ENCODE results near the gene SNAPIN. TPM values are rescaled to one million over a fixed set of nuclear protein-coding genes. Genes with fewer than 3 reads are reported as not detected.

SNAPIN gene
- total RNA-seq, 1 experiment from 2014 or later, result 34.1 TPM

GRCh38 chr1:153615406-153615805 is 43.1 kb upstream of the SNAPIN start:
- H3K36me3 ChIP-seq (ENCODE audit: control insufficient read depth, insufficient read depth, low read length), result no peaks in the 10 kb centered on the region
- ChIA-PET POLR2A (interaction anchor here (0.6 to 3.8 kb wide), 16 partner anchors 12 to 126 kb away, joined by 3 to 43 read pairs (median 5); partner anchors contain the start of genes CHTOP and S100A13), CTCF (interaction anchor here (1.1 to 3.8 kb wide), 8 partner anchors 12 to 105 kb away, joined by 5 to 56 read pairs (median 13); partner anchors contain the start of genes CHTOP, S100A1, S100A13 and S100A4)
- no peaks in the 10 kb centered on the region for H3K9me3 Mint-ChIP-seq (ENCODE audit: unreplicated experiment)
- H3K4me3 Mint-ChIP-seq (ENCODE audit: unreplicated experiment), result peak overlapping the region; percentile 74
- BruUV-seq (replicated peaks), result no TSS peak
- intact Hi-C loops (cut with micrococcal nuclease; ENCODE audit: unreplicated experiment), result no loop called here
- H3K36me3 Mint-ChIP-seq (ENCODE audit: insufficient read depth, unreplicated experiment), result peaks cover 83% of the 10 kb centered on the region
- H3K27ac Mint-ChIP-seq (ENCODE audit: unreplicated experiment), result peak overlapping the region; percentile 96
- TF ChIP-seq CTCF (IDR thresholded peaks at IDR 0.05; ENCODE audit: insufficient read depth in 1 of 2, low read depth in 1 of 2, low read length in 1 of 2, severe bottlenecking in 1 of 2, unreplicated experiment in 1 of 2), result no peak
- no peaks in the 10 kb centered on the region for H3K9me3 ChIP-seq
- no peak for DNase-seq
- no peaks in the 10 kb centered on the region for H3K27me3 ChIP-seq (replicated peaks; ENCODE audit: control insufficient read depth, insufficient read depth, low read length)
- H3K4me1 Mint-ChIP-seq (ENCODE audit: low read depth, unreplicated experiment), result peaks cover 44% of the 10 kb centered on the region
- H3K27me3 Mint-ChIP-seq (ENCODE audit: insufficient read depth, unreplicated experiment), result no peaks in the 10 kb centered on the region
- H3K4me3 ChIP-seq (ENCODE audit: low read depth, low read length), result peak overlapping the region; percentile 42
- peaks cover 38% of the 10 kb centered on the region for H3K4me1 ChIP-seq

- Mint-ChIP-seq H3K36me3 (ENCODE audit: insufficient read depth, unreplicated experiment) (peaks cover 85% of the 10 kb centered on the region), H3K9me3 (ENCODE audit: unreplicated experiment) (no peaks in the 10 kb centered on the region), H3K4me3 (ENCODE audit: unreplicated experiment) (peak within 1 kb of the TSS; percentile 74), H3K27ac (ENCODE audit: unreplicated experiment) (peak within 1 kb of the TSS; percentile 96), H3K4me1 (ENCODE audit: low read depth, unreplicated experiment) (peaks cover 40% of the 10 kb centered on the region), H3K27me3 (ENCODE audit: insufficient read depth, unreplicated experiment) (no peaks in the 10 kb centered on the region)
- no peaks in the 10 kb centered on the region for H3K36me3 ChIP-seq (ENCODE audit: control insufficient read depth, insufficient read depth, low read length)
- H3K4me1 ChIP-seq, result peaks cover 34% of the 10 kb centered on the region
- ChIA-PET POLR2A (interaction anchor here (0.6 to 3.8 kb wide), 19 partner anchors 8 to 711 kb away, joined by 3 to 43 read pairs (median 5); partner anchors contain the start of genes CHTOP and S100A13), CTCF (interaction anchor here (0.6 to 3.8 kb wide), 12 partner anchors 9 to 106 kb away, joined by 3 to 56 read pairs (median 5); partner anchors contain the start of genes CHTOP, S100A1, S100A13 and S100A4)
- no peak for TF ChIP-seq CTCF (IDR thresholded peaks at IDR 0.05; ENCODE audit: insufficient read depth in 1 of 2, low read depth in 1 of 2, low read length in 1 of 2, severe bottlenecking in 1 of 2, unreplicated experiment in 1 of 2)
- no peaks in the 10 kb centered on the region for H3K9me3 ChIP-seq
- H3K4me3 ChIP-seq (ENCODE audit: low read depth, low read length), result peak within 1 kb of the TSS; percentile 42
- DNase-seq, result peak; percentile 93 to 94
- BruUV-seq (replicated peaks), result no TSS peak
- intact Hi-C loops (cut with micrococcal nuclease; ENCODE audit: unreplicated experiment), result no loop called here
- no peaks in the 10 kb centered on the region for H3K27me3 ChIP-seq (replicated peaks; ENCODE audit: control insufficient read depth, insufficient read depth, low read length)
Observed at GRCh38 chr1:153616144-153616916, 42.2 kb upstream of the SNAPIN start, which contains the start of gene S100A14. Gene S100A14 (minus strand): TSS chr1:153616325. CDS start chr1:153615858, 467 bp downstream.

GRCh38 chr1:153616917-153617311 is 41.6 kb upstream of the SNAPIN start:
- BruUV-seq (replicated peaks), result TSS peak; percentile 42
- peaks cover 34% of the 10 kb centered on the region for H3K4me1 ChIP-seq
- no peaks in the 10 kb centered on the region for H3K27me3 ChIP-seq (replicated peaks; ENCODE audit: control insufficient read depth, insufficient read depth, low read length)
- DNase-seq, result no peak
- no peak for TF ChIP-seq CTCF (IDR thresholded peaks at IDR 0.05; ENCODE audit: insufficient read depth in 1 of 2, low read depth in 1 of 2, low read length in 1 of 2, severe bottlenecking in 1 of 2, unreplicated experiment in 1 of 2)
- H3K36me3 Mint-ChIP-seq (ENCODE audit: insufficient read depth, unreplicated experiment), result peaks cover 89% of the 10 kb centered on the region
- POLR2A ChIA-PET, result interaction anchor here (1.1 to 3.8 kb wide), 6 partner anchors 9 to 51 kb away, joined by 3 to 43 read pairs (median 8); partner anchors contain the start of gene S100A13
- CTCF ChIA-PET, result interaction anchor here (0.6 to 3.8 kb wide), 12 partner anchors 9 to 139 kb away, joined by 3 to 56 read pairs (median 4); partner anchors contain the start of genes CHTOP, S100A1, S100A13 and S100A6
- H3K9me3 ChIP-seq, result no peaks in the 10 kb centered on the region
- no peak overlapping the region for H3K4me3 ChIP-seq (ENCODE audit: low read depth, low read length)
- peak overlapping the region; percentile 96 for H3K27ac Mint-ChIP-seq (ENCODE audit: unreplicated experiment)
- H3K36me3 ChIP-seq (ENCODE audit: control insufficient read depth, insufficient read depth, low read length), result no peaks in the 10 kb centered on the region
- H3K27me3 Mint-ChIP-seq (ENCODE audit: insufficient read depth, unreplicated experiment), result no peaks in the 10 kb centered on the region
- intact Hi-C loops (cut with micrococcal nuclease; ENCODE audit: unreplicated experiment), result loop anchor here (1.0 kb wide), 2 partner anchors 45 to 106 kb away; no protein-coding TSS in a partner anchor
- peaks cover 34% of the 10 kb centered on the region for H3K4me1 Mint-ChIP-seq (ENCODE audit: low read depth, unreplicated experiment)
- H3K4me3 Mint-ChIP-seq (ENCODE audit: unreplicated experiment), result peak overlapping the region; percentile 74
- no peaks in the 10 kb centered on the region for H3K9me3 Mint-ChIP-seq (ENCODE audit: unreplicated experiment)
